Caki2 (cell line): Measurements from ENCODE around the gene PLD5. TPM values are rescaled to one million over a fixed set of nuclear protein-coding genes. Genes with fewer than 3 reads are reported as not detected.
"Not testable (repeated sequence)": the region's sequence is repeated elsewhere in the genome, so short reads cannot be mapped to it uniquely, and the experiment has no call there.

Experiments used
- DNase-seq: peaks from one replicate; pipeline ENCODE4 v3.0.0-alpha.2; 2015; ENCODE audit warnings: low read depth
- in situ Hi-C: cut with HindIII; loops from 2 replicates; pipeline ENCODE4 v1.10.0; 2016; ENCODE audit warnings: low sequenced_read_pairs, low pct_unique_long_range_greater_than_20kb, mixed read lengths
- total RNA-seq: library from RNA; depleted of rRNA; stranded (reverse); fragments of >200 nt; shearing (Covaris generic); gene quantifications from 2 replicates; pipeline ENCODE4 v1.2.3, GENCODE V29; 2014; ENCODE audit warnings: low replicate concordance

PLD5 gene
- total RNA-seq, 1 experiment from 2014 or later, result 2.5 TPM

GRCh38 chr1:242205622-242206489 is 318.6 kb downstream of the PLD5 start:
- in situ Hi-C loops, result no loop called here
- DNase-seq, result no peak

DNA sequence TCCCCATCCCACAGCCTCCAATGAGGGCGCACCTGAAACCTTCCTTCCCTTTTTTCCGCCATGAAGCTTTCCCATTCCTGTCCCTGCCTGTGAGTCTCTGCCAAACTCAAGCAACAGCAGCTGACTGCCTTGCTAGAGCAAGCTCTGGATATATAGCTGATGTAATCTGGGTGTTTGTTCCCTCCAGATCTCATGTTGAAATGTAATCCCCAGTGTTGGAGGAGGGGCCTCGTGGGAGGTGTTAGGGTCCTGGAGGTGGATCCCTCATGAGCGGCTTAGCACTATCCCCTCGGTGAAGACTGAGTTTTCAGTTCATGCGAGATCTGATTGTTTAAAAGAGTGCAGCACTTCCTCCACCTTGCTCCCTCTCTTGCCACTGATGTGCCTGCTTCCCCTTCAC is 321.2 kb downstream of the PLD5 start:
- in situ Hi-C loops, result no loop called here

DNA sequence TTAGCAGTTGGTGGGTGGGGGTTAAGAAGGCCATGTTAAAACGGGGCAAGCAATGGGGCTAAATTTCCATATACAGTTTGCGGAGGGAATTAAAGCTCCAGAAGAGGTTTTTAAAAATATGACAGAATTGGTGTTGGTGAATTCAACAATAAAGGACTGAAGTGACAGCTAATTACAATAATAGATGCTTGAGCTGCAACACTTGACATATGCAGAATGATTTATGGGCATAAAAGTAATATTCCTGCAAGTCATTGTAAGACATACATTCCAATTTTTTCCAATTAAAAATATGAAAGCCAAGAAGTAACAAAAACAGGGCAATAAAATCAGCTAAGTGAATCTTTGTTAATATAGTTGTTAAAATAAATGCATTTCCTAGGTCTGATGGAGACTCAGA is 323.4 kb downstream of the PLD5 start:
- no peak for DNase-seq
- in situ Hi-C loops, result no loop called here

More for the DNA sequence above, 321.2 kb downstream of the PLD5 start:
- DNase-seq, result no peak

- in situ Hi-C loops, result no loop called here
Measured at GRCh38 chr1:242199776-242200458, 324.6 kb downstream of the PLD5 start.

GRCh38 chr1:242197907-242198820 is 326.3 kb downstream of the PLD5 start:
- no peak for DNase-seq
- in situ Hi-C loops, result no loop called here

More at GRCh38 chr1:242199776-242200458, 324.6 kb downstream of the PLD5 start:
- no peak for DNase-seq

DNA sequence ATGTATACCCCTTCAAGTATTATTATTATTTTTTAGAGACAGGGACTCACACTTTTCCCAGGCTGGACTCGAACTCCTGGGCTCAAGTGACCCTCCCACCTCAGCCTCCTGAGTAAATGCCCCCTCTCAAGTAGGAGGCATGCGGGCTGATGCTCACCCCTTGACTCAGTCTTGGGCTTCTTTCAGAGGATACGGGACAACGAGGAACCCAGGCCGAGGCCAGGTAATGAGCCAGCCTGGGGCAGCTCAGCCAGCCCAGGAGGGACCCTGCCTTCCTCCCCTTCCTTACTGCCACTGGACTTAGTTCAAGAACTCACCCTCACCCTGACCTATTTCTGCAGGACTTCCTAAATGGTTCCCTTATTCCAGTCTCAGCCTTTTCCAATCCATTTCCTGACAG is 327.6 kb downstream of the PLD5 start:
- in situ Hi-C loops, result no loop called here
- no peak for DNase-seq

- DNase-seq, result no peak
- in situ Hi-C loops, result no loop called here
Measured at GRCh38 chr1:242196101-242196500, 328.4 kb downstream of the PLD5 start.

DNA sequence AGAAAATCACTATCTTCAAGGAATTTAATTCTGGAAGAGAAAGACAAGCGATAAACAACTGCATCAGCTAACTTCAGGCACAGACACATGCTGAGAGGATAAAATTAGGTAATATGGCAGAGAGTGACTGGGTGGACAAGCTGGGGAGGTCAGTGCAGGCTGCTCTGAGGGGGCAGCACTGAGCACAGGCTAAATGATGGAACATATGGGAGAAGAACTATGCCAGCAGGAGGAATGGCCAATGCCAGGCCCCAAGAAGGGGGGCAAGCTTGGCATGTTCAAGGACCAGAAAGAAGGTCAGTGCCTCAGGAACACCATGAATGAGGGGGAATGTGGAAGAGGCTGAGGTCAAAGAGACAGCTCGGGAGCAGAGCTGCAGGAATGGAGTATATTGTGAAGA is 334.9 kb downstream of the PLD5 start:
- in situ Hi-C loops, result no loop called here
- DNase-seq, result no peak

DNA sequence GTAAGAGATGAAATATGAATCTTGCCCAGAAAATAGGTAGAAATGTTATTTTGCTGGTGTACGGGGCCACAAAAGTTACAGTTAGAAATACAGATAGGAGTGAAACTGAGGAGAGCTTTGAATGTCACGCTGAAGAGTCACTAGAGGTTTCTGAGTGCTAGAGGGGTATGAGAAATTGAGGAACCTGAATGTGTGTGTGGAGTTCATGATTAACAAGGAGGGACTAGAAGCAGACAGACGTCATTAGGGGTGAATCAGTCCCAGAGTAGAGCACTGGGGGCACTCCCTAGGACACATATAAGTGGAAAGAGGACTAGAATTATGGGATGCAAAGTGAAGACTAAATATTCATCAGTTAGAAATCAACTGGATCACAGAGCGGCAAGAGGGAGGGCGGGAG is 336.7 kb downstream of the PLD5 start:
- in situ Hi-C loops, result no loop called here
- no peak for DNase-seq

DNA sequence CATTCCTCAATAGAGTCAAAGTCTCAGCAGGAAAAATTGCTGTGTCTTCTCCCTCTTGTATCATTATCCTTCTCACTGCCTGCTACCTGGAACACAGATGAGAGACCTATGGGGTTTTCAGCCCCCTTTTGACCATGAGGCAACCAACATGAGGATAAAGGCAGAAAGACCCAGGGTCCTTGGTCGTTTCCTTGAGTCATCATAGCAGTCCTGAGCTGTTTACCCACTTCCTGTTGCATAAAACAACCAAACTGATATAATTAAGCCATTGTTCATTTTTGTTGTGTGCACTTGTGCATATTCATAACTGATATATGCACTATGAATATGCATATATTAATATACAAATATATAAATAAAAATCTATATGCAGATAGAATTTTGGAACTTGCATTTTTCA is 337.3 kb downstream of the PLD5 start:
- no peak for DNase-seq
- in situ Hi-C loops, result no loop called here

DNA sequence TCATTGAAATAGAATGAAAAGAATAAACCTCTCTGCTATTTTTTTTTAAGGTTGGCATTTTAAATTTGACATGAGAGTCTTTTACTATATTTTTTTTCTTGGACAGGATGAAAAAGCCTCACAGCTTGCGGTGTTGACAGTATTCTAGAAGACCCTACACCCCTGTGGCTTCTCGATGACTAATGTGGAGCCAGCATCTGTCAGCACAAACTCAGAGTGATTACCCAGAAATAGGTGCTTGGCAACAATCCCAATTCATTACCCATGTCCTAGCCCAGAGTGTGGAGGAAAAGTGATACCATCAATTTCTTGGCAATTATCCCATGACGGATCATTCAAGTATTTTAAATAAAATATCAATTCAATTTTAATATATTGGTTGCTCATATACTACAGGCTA is 338.8 kb downstream of the PLD5 start:
- in situ Hi-C loops, result no loop called here
- no peak for DNase-seq

DNA sequence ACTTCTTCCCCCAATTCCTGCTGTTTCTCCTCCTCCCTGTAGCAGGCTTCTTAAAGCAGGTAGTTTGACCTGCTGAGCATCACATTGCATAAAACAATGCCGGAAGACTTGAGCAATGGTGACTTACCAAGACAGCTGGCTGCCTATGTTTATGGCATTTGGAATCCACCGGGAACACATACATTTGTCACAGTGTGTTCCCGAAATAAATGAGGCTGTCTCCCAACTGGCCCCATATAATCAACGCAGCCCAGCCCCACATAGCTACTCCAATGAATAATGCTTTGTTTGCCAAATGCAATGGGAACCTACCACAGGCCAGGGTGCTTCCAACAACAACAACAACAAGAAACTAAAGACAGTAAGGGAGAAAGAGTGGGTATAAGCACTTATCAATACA is 339.5 kb downstream of the PLD5 start:
- in situ Hi-C loops, result no loop called here
- DNase-seq, result no peak

GRCh38 chr1:242179767-242180166 is 344.7 kb downstream of the PLD5 start:
- DNase-seq, in situ Hi-C loops: not testable (repeated sequence)

- in situ Hi-C loops, result no loop called here
Measured at GRCh38 chr1:242178924-242179708, 345.4 kb downstream of the PLD5 start.

GRCh38 chr1:242178436-242178835 is 346.1 kb downstream of the PLD5 start:
- in situ Hi-C loops, result no loop called here
- DNase-seq, result no peak

More at GRCh38 chr1:242178924-242179708, 345.4 kb downstream of the PLD5 start:
- no peak for DNase-seq

DNA sequence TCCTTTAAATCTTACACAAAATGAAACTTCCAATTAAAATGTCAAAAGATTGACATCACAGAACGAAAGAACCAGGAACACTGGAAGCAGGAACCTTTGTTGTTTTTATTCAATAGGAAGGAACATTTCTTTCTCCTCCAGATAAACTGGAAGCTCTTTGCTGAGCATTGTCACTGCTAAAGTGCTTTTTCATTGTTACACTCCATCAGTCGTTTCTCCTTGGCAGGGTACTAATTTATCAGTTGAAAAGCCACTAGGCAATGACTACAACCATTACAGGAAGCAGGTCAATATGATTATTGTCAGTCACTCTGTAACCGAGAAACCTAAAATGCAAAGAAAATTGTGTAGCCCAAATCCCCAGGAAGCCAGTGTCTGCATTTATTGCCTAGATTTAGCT is 362.4 kb downstream of the PLD5 start:
- in situ Hi-C loops, result no loop called here

GRCh38 chr1:242147096-242147976 is 377.2 kb downstream of the PLD5 start:
- peak; percentile 67 for DNase-seq
- in situ Hi-C loops, result no loop called here

More for the DNA sequence above, 362.4 kb downstream of the PLD5 start:
- no peak for DNase-seq
